ENCODE measurements around the gene ATG14. TPM values are rescaled to one million over a fixed set of nuclear protein-coding genes. Genes with fewer than 3 reads are reported as not detected.

Gene ATG14
- polyA plus RNA-seq, 1 of the 3 experiments (the other 2 are of a cell fraction), result 4.3 TPM

DNA sequence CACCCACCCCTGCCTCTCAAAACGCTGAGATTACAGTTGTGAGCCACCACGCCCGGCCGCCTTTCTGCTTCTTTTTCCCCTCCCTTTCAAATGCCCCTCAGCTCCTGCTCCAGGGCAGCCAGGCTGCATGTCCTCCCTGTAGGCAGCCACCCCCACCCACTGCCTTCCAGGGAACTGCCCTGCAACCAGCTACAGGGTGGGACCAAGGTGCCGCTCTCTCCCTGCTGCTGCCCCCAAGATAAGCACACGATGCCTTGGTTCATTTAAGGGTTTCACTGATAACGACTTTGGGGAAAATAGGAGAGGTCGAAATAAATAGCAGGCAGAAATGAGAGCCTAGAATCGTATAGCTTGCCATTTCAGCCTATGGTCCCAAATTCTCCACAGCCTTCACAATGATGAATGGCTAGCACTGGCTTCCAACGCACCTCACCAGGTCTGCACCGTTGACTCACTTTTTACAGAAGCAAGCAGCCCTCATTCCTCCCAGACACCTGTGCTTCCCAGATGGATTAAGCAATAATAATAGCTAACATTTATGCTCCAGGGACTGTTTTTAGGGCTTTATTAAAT lies 40.7 kb downstream of the ATG14 start:
- Histone ChIP-seq H3F3A (replicated peaks; ENCODE audit: insufficient read depth) (peaks cover 8% of the 10 kb centered on the region), H3K4me1 (ENCODE audit: control insufficient read depth in 1 of 2, insufficient read depth in 2 of 2, low read depth in 1 of 2, low read length in 1 of 2) (no peaks in the 10 kb centered on the region), H3K27ac (ENCODE audit: low read depth in 2 of 2, low read length in 1 of 2) (no peak overlapping the region), H3K79me2 (ENCODE audit: insufficient read depth) (no peaks in the 10 kb centered on the region), H3K9me2 (no peaks in the 10 kb centered on the region), H3K9ac (no peak overlapping the region), H3K4me3 (ENCODE audit: low read depth in 2 of 2, low read length in 1 of 2) (no peak overlapping the region), H3K27me3 (ENCODE audit: insufficient read depth) (no peaks in the 10 kb centered on the region), H3K9me3 (no peaks in the 10 kb centered on the region), H4K20me1 (ENCODE audit: insufficient read depth) (no peaks in the 10 kb centered on the region), H3K36me3 (replicated peaks in 1 of 2; ENCODE audit: control insufficient read depth in 1 of 2, insufficient read depth in 2 of 2, low read length in 1 of 2) (peaks cover 12 to 16% of the 10 kb centered on the region in 2 experiments), H3K4me2 (no peak overlapping the region), H2AFZ (ENCODE audit: low read depth) (no peak overlapping the region)
- ChIA-PET POLR2A (no interaction called here), CTCF (interaction anchor here (1.4 to 1.5 kb wide), 2 partner anchors 17 to 56 kb away, joined by 4 read pairs; no protein-coding TSS in a partner anchor)
- 88% methylated on average over 11 of the region's 11 CpGs for WGBS (ENCODE audit: low lambda C conversion rate)
- TF ChIP-seq MXI1 (IDR thresholded peaks at IDR 0.05; ENCODE audit: low read depth, low read length), result no peak
- TF ChIP-seq FOXJ3 (CRISPR knock-in tag; IDR thresholded peaks at IDR 0.05), result no peak
- no peak for TF ChIP-seq NFIC (IDR thresholded peaks at IDR 0.05; ENCODE audit: borderline replicate concordance)
- TF ChIP-seq NRF1 (IDR thresholded peaks at IDR 0.05; ENCODE audit: low read depth, low read length), result no peak
- TF ChIP-seq USF1 (IDR thresholded peaks at IDR 0.05; ENCODE audit: borderline replicate concordance, low read depth), result no peak
- no peak for TF ChIP-seq FOXM1 (IDR thresholded peaks at IDR 0.05; ENCODE audit: low read depth)
- TF ChIP-seq, protein P1, sequence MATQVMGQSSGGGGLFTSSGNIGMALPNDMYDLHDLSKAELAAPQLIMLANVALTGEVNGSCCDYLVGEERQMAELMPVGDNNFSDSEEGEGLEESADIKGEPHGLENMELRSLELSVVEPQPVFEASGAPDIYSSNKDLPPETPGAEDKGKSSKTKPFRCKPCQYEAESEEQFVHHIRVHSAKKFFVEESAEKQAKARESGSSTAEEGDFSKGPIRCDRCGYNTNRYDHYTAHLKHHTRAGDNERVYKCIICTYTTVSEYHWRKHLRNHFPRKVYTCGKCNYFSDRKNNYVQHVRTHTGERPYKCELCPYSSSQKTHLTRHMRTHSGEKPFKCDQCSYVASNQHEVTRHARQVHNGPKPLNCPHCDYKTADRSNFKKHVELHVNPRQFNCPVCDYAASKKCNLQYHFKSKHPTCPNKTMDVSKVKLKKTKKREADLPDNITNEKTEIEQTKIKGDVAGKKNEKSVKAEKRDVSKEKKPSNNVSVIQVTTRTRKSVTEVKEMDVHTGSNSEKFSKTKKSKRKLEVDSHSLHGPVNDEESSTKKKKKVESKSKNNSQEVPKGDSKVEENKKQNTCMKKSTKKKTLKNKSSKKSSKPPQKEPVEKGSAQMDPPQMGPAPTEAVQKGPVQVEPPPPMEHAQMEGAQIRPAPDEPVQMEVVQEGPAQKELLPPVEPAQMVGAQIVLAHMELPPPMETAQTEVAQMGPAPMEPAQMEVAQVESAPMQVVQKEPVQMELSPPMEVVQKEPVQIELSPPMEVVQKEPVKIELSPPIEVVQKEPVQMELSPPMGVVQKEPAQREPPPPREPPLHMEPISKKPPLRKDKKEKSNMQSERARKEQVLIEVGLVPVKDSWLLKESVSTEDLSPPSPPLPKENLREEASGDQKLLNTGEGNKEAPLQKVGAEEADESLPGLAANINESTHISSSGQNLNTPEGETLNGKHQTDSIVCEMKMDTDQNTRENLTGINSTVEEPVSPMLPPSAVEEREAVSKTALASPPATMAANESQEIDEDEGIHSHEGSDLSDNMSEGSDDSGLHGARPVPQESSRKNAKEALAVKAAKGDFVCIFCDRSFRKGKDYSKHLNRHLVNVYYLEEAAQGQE (IDR thresholded peaks at IDR 0.05; ENCODE audit: low read depth, low read length), result no peak
- no peak for TF ChIP-seq POLR2AphosphoS5 (IDR thresholded peaks at IDR 0.05; ENCODE audit: low read depth, low read length)
- no peak for DNase-seq

DNA sequence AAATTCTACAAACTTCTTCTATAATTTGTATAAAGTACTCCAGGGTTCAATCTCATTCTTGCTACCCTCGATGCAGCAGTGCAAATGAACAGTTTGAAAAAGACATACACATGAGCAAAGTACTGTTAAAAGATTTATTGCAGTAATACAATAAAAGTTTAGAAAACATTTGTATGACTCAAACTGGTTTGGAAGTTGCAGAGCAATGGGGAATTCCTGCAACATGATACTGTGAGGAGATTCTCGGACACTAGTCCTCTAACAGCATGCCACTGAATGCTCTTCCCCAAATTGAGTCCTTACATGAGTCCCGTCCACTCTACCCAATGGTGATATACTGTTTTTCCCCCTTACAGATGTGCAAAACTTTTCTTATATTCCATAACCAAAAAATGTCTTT lies 45.4 kb downstream of the ATG14 start:
- ChIA-PET POLR2A (no interaction called here), CTCF (interaction anchor here (1.9 to 2.7 kb wide), 2 partner anchors 11 to 96 kb away, joined by 5 to 15 read pairs; partner anchors contain the start of gene FBXO34)
- Histone ChIP-seq H3K4me1 (ENCODE audit: control insufficient read depth in 1 of 2, insufficient read depth in 2 of 2, low read depth in 1 of 2, low read length in 1 of 2) (no peaks in the 10 kb centered on the region; a peak in 1 of 4 replicates), H3K79me2 (ENCODE audit: insufficient read depth) (no peaks in the 10 kb centered on the region), H4K20me1 (ENCODE audit: insufficient read depth) (no peaks in the 10 kb centered on the region), H3K4me2 (no peak overlapping the region), H3K4me3 (ENCODE audit: low read depth in 2 of 2, low read length in 1 of 2) (no peak overlapping the region), H2AFZ (ENCODE audit: low read depth) (no peak overlapping the region), H3F3A (replicated peaks; ENCODE audit: insufficient read depth) (peaks cover 11% of the 10 kb centered on the region), H3K9me3 (no peaks in the 10 kb centered on the region), H3K27ac (ENCODE audit: low read depth in 2 of 2, low read length in 1 of 2) (peak overlapping the region; percentile 20 to 24; a peak in 3 of 4 replicates), H3K27me3 (ENCODE audit: insufficient read depth) (no peaks in the 10 kb centered on the region), H3K9ac (no peak overlapping the region), H3K9me2 (no peaks in the 10 kb centered on the region), H3K36me3 (replicated peaks in 1 of 2; ENCODE audit: control insufficient read depth in 1 of 2, insufficient read depth in 2 of 2, low read length in 1 of 2) (peaks cover 12 to 18% of the 10 kb centered on the region in 2 experiments)
- 39% methylated on average over 3 of the region's 3 CpGs for WGBS (ENCODE audit: low lambda C conversion rate)
- no peak for DNase-seq
- 0 out of 2 replicates have a peak, but pooled peaks have one; percentile 13 for TF ChIP-seq FOSL2 (IDR thresholded peaks at IDR 0.05; ENCODE audit: borderline replicate concordance, low read depth)
- TF ChIP-seq SIN3A (IDR thresholded peaks at IDR 0.05; ENCODE audit: borderline replicate concordance, low read depth, low read length), result no peak
- TF ChIP-seq, protein P2, sequence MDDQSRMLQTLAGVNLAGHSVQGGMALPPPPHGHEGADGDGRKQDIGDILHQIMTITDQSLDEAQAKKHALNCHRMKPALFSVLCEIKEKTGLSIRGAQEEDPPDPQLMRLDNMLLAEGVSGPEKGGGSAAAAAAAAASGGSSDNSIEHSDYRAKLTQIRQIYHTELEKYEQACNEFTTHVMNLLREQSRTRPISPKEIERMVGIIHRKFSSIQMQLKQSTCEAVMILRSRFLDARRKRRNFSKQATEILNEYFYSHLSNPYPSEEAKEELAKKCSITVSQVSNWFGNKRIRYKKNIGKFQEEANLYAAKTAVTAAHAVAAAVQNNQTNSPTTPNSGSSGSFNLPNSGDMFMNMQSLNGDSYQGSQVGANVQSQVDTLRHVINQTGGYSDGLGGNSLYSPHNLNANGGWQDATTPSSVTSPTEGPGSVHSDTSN (IDR thresholded peaks at IDR 0.05), result 0 out of 2 replicates have a peak, but pooled peaks have one; percentile 7

Data from SK-N-SH (cell line).